CD1c-positive myeloid dendritic cell (primary cell): Measurements from ENCODE around the gene ENDOU.

Experiments used
- DNase-seq: peaks from one replicate; pipeline ENCODE4 v3.0.0-alpha.2; 2016; ENCODE audit errors: extremely low spot score

Gene ENDOU

GRCh38 chr12:47757840-47758583, 32.7 kb upstream of the ENDOU start:
- DNase-seq = peak; percentile 53

GRCh38 chr12:47757364-47757839, 32.1 kb upstream of the ENDOU start:
- DNase-seq = no peak

GRCh38 chr12:47755655-47756562, 30.6 kb upstream of the ENDOU start:
- DNase-seq = no peak

GRCh38 chr12:47754881-47755280, 29.6 kb upstream of the ENDOU start:
- DNase-seq = no peak

GRCh38 chr12:47754126-47754525, 28.8 kb upstream of the ENDOU start:
- no peak for DNase-seq

GRCh38 chr12:47753021-47754001, 28.0 kb upstream of the ENDOU start:
- DNase-seq = no peak

GRCh38 chr12:47752552-47752951, 27.3 kb upstream of the ENDOU start:
- no peak for DNase-seq

GRCh38 chr12:47752121-47752520, 26.8 kb upstream of the ENDOU start:
- no peak for DNase-seq

- no peak for DNase-seq
These were observed 26.3 kb upstream of the ENDOU start for GRCh38 chr12:47751561-47751960.

GRCh38 chr12:47750916-47751470, 25.7 kb upstream of the ENDOU start:
- no peak for DNase-seq

GRCh38 chr12:47750229-47750798, 25.0 kb upstream of the ENDOU start:
- peak; percentile 70 for DNase-seq

- DNase-seq = no peak
These were observed 23.6 kb upstream of the ENDOU start for GRCh38 chr12:47748899-47749298.

GRCh38 chr12:47748507-47748828, 23.2 kb upstream of the ENDOU start:
- no peak for DNase-seq

GRCh38 chr12:47747596-47748506, 22.6 kb upstream of the ENDOU start:
- DNase-seq = no peak

- no peak for DNase-seq
These were observed 21.8 kb upstream of the ENDOU start for GRCh38 chr12:47747126-47747525.

- no peak for DNase-seq
These were observed 21.2 kb upstream of the ENDOU start for GRCh38 chr12:47746523-47746922.

- DNase-seq = no peak
These were observed 20.8 kb upstream of the ENDOU start for GRCh38 chr12:47746073-47746472.

- no peak for DNase-seq
These were observed 20.3 kb upstream of the ENDOU start for GRCh38 chr12:47745485-47746041.

GRCh38 chr12:47744778-47745436, 19.6 kb upstream of the ENDOU start:
- no peak for DNase-seq
